MM.1S (cell line): Measurements from ENCODE around the gene SMIM13.
"Not testable (repeated sequence)": the region's sequence is repeated elsewhere in the genome, so short reads cannot be mapped to it uniquely, and the experiment has no call there.

Experiments used
- EZH2 ChIP-seq: fragments of 300-600 bp; sonication (generic); optimal IDR thresholded peaks from 2 replicates; pipeline ENCODE3; 2017; ENCODE audit warnings: low read depth, mild to moderate bottlenecking, antibody characterized with exemption, low read length, mixed read lengths
- TF ChIP-seq, protein P1 (sequence below): fragments of 300-600 bp; sonication (generic); IDR thresholded peaks from 2 replicates; pipeline ENCODE4 v1.5.1; 2016; ENCODE audit warnings: antibody characterized with exemption, low read length, mixed read lengths

DNA sequence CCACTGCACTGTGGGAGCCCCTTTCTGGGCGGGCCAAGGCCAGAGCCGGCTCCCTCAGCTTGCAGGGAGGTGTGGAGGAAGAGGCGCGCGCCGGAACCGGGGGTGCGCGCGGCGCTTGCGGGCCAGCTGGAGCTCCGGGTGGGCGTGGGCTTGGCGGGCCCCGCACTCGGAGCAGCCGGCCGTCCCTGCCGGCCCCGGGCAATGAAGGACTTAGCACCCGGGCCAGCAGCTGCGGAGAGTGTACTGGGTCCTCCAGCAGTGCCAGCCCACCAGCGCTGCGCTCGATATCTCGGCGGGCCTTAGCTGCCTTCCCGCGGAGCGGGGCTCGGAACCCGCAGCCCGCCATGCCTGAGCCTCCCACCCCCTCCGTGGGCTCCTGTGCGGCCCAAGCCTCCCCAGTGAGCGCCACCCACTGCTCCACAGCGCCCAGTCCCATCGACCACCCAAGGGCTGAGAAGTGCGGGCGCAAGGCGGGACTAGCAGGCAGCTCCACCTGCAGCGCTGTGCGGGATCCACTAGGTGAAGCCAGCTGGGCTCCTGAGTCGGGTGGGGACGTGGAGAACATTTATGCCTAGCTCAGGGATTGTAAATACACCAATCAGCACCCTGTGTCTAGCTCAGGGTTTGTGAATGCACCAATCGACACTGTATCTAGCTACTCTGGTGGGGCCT, 6.4 kb upstream of the SMIM13 start:
- TF ChIP-seq, protein P1, sequence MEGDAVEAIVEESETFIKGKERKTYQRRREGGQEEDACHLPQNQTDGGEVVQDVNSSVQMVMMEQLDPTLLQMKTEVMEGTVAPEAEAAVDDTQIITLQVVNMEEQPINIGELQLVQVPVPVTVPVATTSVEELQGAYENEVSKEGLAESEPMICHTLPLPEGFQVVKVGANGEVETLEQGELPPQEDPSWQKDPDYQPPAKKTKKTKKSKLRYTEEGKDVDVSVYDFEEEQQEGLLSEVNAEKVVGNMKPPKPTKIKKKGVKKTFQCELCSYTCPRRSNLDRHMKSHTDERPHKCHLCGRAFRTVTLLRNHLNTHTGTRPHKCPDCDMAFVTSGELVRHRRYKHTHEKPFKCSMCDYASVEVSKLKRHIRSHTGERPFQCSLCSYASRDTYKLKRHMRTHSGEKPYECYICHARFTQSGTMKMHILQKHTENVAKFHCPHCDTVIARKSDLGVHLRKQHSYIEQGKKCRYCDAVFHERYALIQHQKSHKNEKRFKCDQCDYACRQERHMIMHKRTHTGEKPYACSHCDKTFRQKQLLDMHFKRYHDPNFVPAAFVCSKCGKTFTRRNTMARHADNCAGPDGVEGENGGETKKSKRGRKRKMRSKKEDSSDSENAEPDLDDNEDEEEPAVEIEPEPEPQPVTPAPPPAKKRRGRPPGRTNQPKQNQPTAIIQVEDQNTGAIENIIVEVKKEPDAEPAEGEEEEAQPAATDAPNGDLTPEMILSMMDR: not testable (repeated sequence)
- not testable (repeated sequence) for TF ChIP-seq EZH2
